Measurements from ENCODE around the gene MARCHF2.

The MARCHF2 gene

DNA sequence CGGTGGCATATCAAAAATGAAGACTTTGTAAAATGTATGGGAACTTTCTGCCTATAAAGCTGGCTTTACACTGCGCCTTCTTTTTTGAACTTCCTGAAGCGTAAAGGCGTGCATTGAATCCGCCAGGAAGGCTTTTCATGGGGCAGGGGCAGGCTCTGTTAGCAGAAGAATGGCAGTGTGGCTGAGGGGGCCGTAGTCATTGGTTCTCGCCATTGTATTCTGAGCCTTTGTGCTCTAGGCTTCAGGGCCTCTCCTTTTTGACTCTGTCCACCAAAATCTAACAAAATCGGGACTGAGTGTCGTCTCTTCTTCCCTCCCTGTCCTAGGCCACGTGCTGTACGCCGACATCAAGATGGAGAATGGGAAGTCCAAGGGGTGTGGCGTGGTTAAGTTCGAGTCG, 75.3 kb downstream of the MARCHF2 start:
- Mint-ChIP-seq H3K4me3 (no peak overlapping the region), H3K9me3 (no peaks in the 10 kb centered on the region), H3K27me3 (ENCODE audit: low read depth, poor library complexity) (peaks cover 3% of the 10 kb centered on the region), H3K4me1 (no peaks in the 10 kb centered on the region), H3K36me3 (ENCODE audit: low read depth) (peaks cover 55% of the 10 kb centered on the region), H3K27ac (peak overlapping the region; percentile 94)
- DNase-seq = no peak
- TF ChIP-seq CTCF (IDR thresholded peaks at IDR 0.05) = no peak

All from nephron progenitor cell (in vitro differentiated cells).